Activated naive CD8-positive, alpha-beta T cell treated with anti-CD3 and anti-CD28 coated beads for 36 hours (primary cell): ENCODE measurements around the gene MYADML2. TPM values are rescaled to one million over a fixed set of nuclear protein-coding genes. Genes with fewer than 3 reads are reported as not detected.

Experiments
- DNase-seq: peaks from one replicate; pipeline ENCODE4 v3.0.0; 2021
- H3K27ac Mint-ChIP-seq: one replicate; pipeline ENCODE4 v1.8.0; 2022; ENCODE audit warnings: mild to moderate bottlenecking, moderate library complexity, mixed read lengths
- H3K27me3 Mint-ChIP-seq: one replicate; pipeline ENCODE4 v1.8.0; 2022; ENCODE audit warnings: mild to moderate bottlenecking, mixed read lengths
- H3K36me3 Mint-ChIP-seq: one replicate; pipeline ENCODE4 v1.8.0; 2021; ENCODE audit warnings: mild to moderate bottlenecking, mixed read lengths
- H3K4me1 Mint-ChIP-seq: one replicate; pipeline ENCODE4 v1.8.0; 2021; ENCODE audit warnings: mixed read lengths
- H3K4me3 Mint-ChIP-seq: one replicate; pipeline ENCODE4 v1.8.0; 2022; ENCODE audit warnings: mild to moderate bottlenecking, moderate library complexity, mixed read lengths
- H3K9me3 Mint-ChIP-seq: one replicate; pipeline ENCODE4 v1.8.0; 2022; ENCODE audit warnings: mixed read lengths
- total RNA-seq, 2 experiments: library from RNA; stranded (reverse); gene quantifications; one replicate each; pipeline ENCODE4 v1.2.3, GENCODE V29; 2021

The MYADML2 gene
- total RNA-seq, 2 experiments from 2014 or later: not detected

- no peak overlapping the region for H3K27ac Mint-ChIP-seq
- no peaks in the 10 kb centered on the region for H3K27me3 Mint-ChIP-seq
- H3K4me3 Mint-ChIP-seq: no peak overlapping the region
- H3K4me1 Mint-ChIP-seq: peaks cover 3% of the 10 kb centered on the region
- peaks cover 5% of the 10 kb centered on the region for H3K36me3 Mint-ChIP-seq
- no peak for DNase-seq
- H3K9me3 Mint-ChIP-seq: no peaks in the 10 kb centered on the region
Observed at GRCh38 chr17:81908793-81909192, 38.2 kb downstream of the MYADML2 start.

GRCh38 chr17:81907219-81908145 is 39.6 kb downstream of the MYADML2 start:
- Mint-ChIP-seq H3K27me3 (no peaks in the 10 kb centered on the region), H3K4me1 (peaks cover 3% of the 10 kb centered on the region), H3K4me3 (no peak overlapping the region), H3K36me3 (no peaks in the 10 kb centered on the region), H3K9me3 (no peaks in the 10 kb centered on the region), H3K27ac (no peak overlapping the region)
- DNase-seq: no peak

GRCh38 chr17:81906476-81907218 is 40.4 kb downstream of the MYADML2 start:
- no peaks in the 10 kb centered on the region for H3K36me3 Mint-ChIP-seq
- no peak for DNase-seq
- H3K4me3 Mint-ChIP-seq: no peak overlapping the region
- H3K4me1 Mint-ChIP-seq: peaks cover 3% of the 10 kb centered on the region
- no peaks in the 10 kb centered on the region for H3K9me3 Mint-ChIP-seq
- no peaks in the 10 kb centered on the region for H3K27me3 Mint-ChIP-seq
- H3K27ac Mint-ChIP-seq: no peak overlapping the region

GRCh38 chr17:81905993-81906392 is 41.0 kb downstream of the MYADML2 start:
- DNase-seq: no peak
- no peaks in the 10 kb centered on the region for H3K9me3 Mint-ChIP-seq
- peaks cover 3% of the 10 kb centered on the region for H3K4me1 Mint-ChIP-seq
- peaks cover 6% of the 10 kb centered on the region for H3K27me3 Mint-ChIP-seq
- no peak overlapping the region for H3K4me3 Mint-ChIP-seq
- peaks cover under 1% of the 10 kb centered on the region for H3K36me3 Mint-ChIP-seq
- no peak overlapping the region for H3K27ac Mint-ChIP-seq

GRCh38 chr17:81905424-81905875 is 41.6 kb downstream of the MYADML2 start:
- H3K27me3 Mint-ChIP-seq: peaks cover 9% of the 10 kb centered on the region
- peaks cover 4% of the 10 kb centered on the region for H3K4me1 Mint-ChIP-seq
- H3K27ac Mint-ChIP-seq: no peak overlapping the region
- H3K4me3 Mint-ChIP-seq: no peak overlapping the region
- no peaks in the 10 kb centered on the region for H3K9me3 Mint-ChIP-seq
- DNase-seq: no peak
- peaks cover 4% of the 10 kb centered on the region for H3K36me3 Mint-ChIP-seq

- H3K27me3 Mint-ChIP-seq: peaks cover 9% of the 10 kb centered on the region
- no peak overlapping the region for H3K4me3 Mint-ChIP-seq
- H3K27ac Mint-ChIP-seq: no peak overlapping the region
- H3K9me3 Mint-ChIP-seq: no peaks in the 10 kb centered on the region
- peaks cover 2% of the 10 kb centered on the region for H3K4me1 Mint-ChIP-seq
- DNase-seq: no peak
- H3K36me3 Mint-ChIP-seq: peaks cover 6% of the 10 kb centered on the region
Observed at GRCh38 chr17:81904600-81905423, 42.2 kb downstream of the MYADML2 start.

GRCh38 chr17:81903896-81904599 is 43.0 kb downstream of the MYADML2 start:
- no peak overlapping the region for H3K4me3 Mint-ChIP-seq
- DNase-seq: no peak
- no peak overlapping the region for H3K27ac Mint-ChIP-seq
- no peaks in the 10 kb centered on the region for H3K9me3 Mint-ChIP-seq
- H3K4me1 Mint-ChIP-seq: peaks cover 2% of the 10 kb centered on the region
- peaks cover 6% of the 10 kb centered on the region for H3K36me3 Mint-ChIP-seq
- H3K27me3 Mint-ChIP-seq: peaks cover 9% of the 10 kb centered on the region

GRCh38 chr17:81903415-81903831 is 43.6 kb downstream of the MYADML2 start:
- Mint-ChIP-seq H3K27me3 (peaks cover 9% of the 10 kb centered on the region), H3K9me3 (no peaks in the 10 kb centered on the region), H3K36me3 (peaks cover 6% of the 10 kb centered on the region), H3K4me3 (no peak overlapping the region), H3K4me1 (peaks cover 2% of the 10 kb centered on the region), H3K27ac (no peak overlapping the region)
- DNase-seq: no peak

- peaks cover 2% of the 10 kb centered on the region for H3K4me1 Mint-ChIP-seq
- H3K4me3 Mint-ChIP-seq: no peak overlapping the region
- peaks cover 10% of the 10 kb centered on the region for H3K36me3 Mint-ChIP-seq
- H3K27me3 Mint-ChIP-seq: peaks cover 9% of the 10 kb centered on the region
- DNase-seq: no peak
- no peak overlapping the region for H3K27ac Mint-ChIP-seq
- no peaks in the 10 kb centered on the region for H3K9me3 Mint-ChIP-seq
Observed at GRCh38 chr17:81902653-81903414, 44.2 kb downstream of the MYADML2 start.

GRCh38 chr17:81902023-81902652 is 44.9 kb downstream of the MYADML2 start, which contains the start of gene NPB:
TSS of gene NPB (plus strand) at chr17:81902238. CDS start at chr17:81902278, 40 bp downstream.
- H3K27me3 Mint-ChIP-seq: peaks cover 9% of the 10 kb centered on the region
- no peak within 1 kb of the TSS for H3K4me3 Mint-ChIP-seq
- peak; percentile 30 for DNase-seq
- no peak within 1 kb of the TSS for H3K27ac Mint-ChIP-seq
- H3K36me3 Mint-ChIP-seq: peaks cover 12% of the 10 kb centered on the region
- no peaks in the 10 kb centered on the region for H3K9me3 Mint-ChIP-seq
- peaks cover 2% of the 10 kb centered on the region for H3K4me1 Mint-ChIP-seq

GRCh38 chr17:81901167-81902022 is 45.6 kb downstream of the MYADML2 start:
- H3K4me3 Mint-ChIP-seq: no peak overlapping the region
- no peak overlapping the region for H3K27ac Mint-ChIP-seq
- no peak for DNase-seq
- peaks cover 2% of the 10 kb centered on the region for H3K4me1 Mint-ChIP-seq
- no peaks in the 10 kb centered on the region for H3K9me3 Mint-ChIP-seq
- H3K36me3 Mint-ChIP-seq: peaks cover 15% of the 10 kb centered on the region
- H3K27me3 Mint-ChIP-seq: peaks cover 9% of the 10 kb centered on the region

- peaks cover 2% of the 10 kb centered on the region for H3K4me1 Mint-ChIP-seq
- H3K27ac Mint-ChIP-seq: no peak overlapping the region
- no peak overlapping the region for H3K4me3 Mint-ChIP-seq
- H3K36me3 Mint-ChIP-seq: peaks cover 20% of the 10 kb centered on the region
- peaks cover 9% of the 10 kb centered on the region for H3K27me3 Mint-ChIP-seq
- DNase-seq: no peak
- H3K9me3 Mint-ChIP-seq: no peaks in the 10 kb centered on the region
Observed at GRCh38 chr17:81900181-81900820, 46.7 kb downstream of the MYADML2 start.
